Activated CD4-positive, alpha-beta T cell treated with anti-CD3 and anti-CD28 coated beads for 1 hour (primary cell): ENCODE data around the gene DAB1.

Experiments
- DNase-seq: peaks from one replicate; pipeline ENCODE4 v3.0.0-alpha.2; 2020

Gene DAB1

DNA sequence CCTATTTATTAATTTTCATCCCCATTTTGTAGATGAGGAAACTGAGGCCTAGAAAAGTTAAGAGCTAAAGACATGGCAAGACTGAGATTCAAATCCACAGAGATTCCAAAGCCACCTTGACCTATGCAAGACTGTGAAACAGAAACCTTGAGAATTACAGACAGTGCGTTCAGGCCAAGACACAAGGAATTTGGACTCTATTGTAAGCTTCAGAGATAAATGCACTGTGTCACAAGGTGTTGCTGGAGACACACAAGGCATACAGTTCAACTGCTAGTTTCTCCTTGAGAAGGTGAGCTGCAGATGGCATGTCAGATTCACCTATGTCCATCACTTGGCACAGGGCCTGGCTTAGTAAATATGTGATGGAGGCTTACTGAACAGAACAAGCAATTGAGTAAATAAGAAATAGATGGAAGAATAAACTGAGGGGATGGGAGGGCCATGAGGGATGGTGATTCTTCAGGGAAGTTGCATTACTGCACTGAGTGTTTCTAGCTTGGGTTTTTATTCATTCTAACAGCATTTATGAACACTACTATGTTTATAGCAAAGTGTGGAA lies 215.0 kb downstream of the DAB1 start:
- no peak for DNase-seq

DNA sequence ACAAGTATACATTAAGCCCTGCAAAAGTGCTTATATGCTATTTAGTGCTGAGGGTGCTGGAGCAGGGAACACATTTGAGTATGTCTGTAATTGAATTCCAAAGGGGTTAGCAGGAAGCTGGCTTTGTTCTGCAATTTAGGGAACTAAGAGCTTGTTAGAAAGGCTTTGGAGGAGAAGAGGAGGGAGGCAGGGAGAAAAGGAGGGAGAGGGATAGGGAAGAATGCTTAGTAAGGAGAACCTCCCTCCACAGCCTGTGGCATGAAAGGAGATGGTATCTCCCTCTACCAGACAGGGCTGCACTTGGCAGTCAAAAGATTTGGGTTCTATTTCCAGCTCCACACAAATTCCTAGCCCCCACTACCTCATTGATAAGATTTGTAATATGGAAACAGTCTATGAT lies 217.8 kb downstream of the DAB1 start:
- DNase-seq, result no peak

- DNase-seq, result no peak
Observed at GRCh38 chr1:57204942-57205787, 218.7 kb downstream of the DAB1 start.

- no peak for DNase-seq
Observed at GRCh38 chr1:57204091-57204490, 219.8 kb downstream of the DAB1 start.

DNA sequence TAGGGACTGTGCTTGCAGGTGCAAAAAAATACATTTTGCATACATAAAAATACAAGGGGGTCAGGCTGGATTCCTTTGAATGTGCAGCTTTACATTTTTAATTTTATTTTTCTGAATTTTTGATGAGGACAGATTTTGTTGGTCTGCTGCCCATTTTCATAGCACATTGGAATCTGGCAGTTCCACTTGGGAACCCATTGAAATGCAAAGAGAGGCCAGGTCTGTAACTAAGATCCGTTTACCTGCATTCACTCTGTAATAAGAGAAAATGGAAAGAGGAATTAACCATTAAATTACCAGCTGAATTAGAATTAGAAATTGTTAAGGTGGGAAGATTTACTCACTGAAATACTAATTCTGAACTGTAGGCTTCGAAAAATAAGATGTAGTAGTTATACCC lies 221.6 kb downstream of the DAB1 start:
- no peak for DNase-seq

GRCh38 chr1:57198912-57199311 lies 224.9 kb downstream of the DAB1 start:
- DNase-seq, result no peak

DNA sequence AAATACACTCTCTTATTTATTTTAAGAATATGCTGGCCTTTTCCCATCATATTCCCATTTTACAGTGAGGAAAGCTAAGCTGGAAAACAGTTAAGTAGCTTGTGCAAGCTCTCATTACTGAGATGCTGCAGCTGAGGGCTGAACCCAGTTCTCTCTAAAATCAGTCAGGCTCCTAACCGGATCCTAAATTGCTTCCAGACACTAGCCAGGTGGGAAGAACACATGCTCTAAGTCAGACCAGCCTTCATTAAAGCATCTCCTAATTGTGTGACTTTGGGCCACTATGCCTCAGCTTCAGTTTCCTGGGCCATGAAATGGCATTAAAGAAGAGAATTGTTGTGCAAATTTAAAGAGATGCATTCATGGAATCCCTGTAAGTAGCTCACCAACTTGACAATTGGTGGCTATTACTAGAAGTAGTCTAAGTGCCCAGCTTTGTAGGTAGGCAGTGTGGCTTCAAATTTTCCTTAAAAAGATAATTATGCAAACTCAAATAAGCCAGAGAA lies 228.4 kb downstream of the DAB1 start:
- no peak for DNase-seq

DNA sequence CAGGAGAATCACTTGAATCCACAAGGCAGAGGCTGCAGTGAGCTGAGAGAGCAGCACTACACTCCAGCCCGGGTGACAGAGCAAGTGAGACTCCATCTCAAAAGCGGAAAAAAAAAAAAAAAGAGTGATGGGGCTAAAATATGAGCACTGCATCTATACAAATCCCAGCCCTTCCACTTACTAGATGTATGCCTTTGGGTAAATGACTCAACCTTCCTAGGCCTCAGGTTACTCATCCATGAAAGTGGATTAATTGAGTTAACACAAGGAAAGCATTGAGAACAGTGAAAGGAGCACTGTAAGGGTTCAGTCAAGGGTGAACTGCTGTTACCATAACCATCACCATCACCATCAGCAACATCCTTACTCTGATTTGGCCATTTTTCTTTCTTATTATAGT lies 231.6 kb downstream of the DAB1 start:
- no peak for DNase-seq

DNA sequence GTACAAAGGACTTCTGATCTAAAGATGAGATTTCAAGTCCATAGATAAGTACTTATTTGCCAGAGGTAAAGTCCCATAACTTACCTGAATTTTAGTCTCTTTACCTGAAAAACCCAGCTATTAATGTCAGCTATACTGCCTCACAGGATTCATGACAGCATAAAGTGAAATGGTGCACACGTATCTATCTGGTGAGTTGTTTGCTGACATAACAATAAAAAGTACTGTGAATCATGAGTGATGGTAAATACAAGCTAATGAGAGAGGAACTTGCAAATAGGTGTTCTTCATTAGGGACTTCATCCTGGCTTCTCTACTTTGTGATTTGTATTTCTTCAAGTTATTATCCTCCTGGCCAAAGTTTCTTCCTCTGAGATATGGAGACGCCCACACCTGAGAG lies 233.0 kb downstream of the DAB1 start:
- no peak for DNase-seq

DNA sequence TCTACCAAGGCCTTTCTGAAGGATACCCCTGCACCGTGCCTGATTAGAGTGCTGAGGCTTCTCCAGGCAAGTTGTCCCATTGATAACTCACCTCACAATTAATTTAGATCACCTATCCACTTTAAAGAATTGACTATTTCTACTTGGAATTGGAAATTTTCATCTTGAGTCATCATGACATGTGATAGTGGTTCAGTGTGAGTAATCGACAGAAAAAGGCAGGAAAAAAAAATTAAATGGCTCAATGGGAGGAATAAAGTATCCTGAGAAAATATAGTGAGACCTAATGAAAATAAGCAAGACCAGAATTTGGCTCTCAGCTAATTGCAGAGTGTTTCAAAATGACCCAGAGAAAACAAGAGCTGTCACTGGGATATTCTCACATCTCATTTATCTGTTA lies 235.7 kb downstream of the DAB1 start:
- no peak for DNase-seq

GRCh38 chr1:57186455-57186854 lies 237.4 kb downstream of the DAB1 start:
- DNase-seq, result no peak

DNA sequence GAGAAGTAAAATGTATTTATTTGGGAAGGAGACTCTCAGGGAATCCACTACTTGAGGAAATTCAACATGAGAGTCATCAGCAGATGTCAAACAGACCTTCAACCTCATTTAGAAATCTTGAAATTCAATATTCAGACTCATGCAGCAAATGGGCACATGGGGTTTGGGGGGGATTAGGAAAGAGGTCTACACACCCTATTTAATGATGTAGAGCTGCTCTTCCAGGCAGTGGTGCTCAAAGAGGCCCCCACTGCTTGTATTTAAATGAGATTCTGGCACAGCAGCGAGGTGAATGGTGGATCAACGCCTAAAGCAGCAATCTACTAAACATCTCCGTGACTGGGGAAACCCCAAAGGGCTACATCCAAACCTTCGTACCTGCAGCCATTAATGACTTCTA lies 244.9 kb downstream of the DAB1 start:
- no peak for DNase-seq

DNA sequence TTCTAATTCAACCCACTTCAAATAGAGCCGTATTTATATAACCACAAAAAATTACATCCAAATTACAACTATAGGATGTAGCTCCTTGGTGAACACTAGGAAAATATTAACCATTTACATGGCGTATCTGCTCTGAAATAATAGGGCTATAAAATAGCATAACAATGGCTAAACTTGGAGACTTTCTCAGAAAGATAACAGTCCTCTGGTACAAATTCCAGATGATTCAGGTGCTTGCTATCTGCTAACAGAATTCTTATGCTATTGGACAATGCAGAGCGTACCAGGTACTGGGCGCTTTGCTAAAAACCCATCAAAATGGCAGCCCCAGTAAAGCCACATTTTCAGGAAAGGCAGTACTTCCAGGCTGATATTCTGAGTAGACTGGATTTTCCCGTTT lies 248.4 kb downstream of the DAB1 start:
- no peak for DNase-seq

GRCh38 chr1:57172040-57172439 lies 251.8 kb downstream of the DAB1 start:
- no peak for DNase-seq

DNA sequence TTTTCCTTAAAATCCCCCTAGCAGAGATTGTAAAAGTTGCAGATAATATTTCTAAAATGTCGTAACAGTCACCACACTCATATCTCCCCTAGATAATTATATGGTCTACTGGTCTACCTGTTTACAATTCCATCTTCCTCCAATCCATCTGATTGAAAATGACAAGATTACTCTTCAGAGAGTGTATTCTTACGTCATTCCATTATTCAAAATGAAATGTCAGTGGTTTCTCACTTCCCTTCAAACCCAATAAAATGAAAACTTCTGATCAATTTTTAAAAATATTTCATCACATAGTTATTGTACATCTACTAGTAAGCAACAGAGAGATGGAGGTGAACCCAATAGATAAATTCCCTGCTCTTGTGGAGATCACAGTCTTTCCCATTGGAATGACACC lies 255.9 kb downstream of the DAB1 start:
- DNase-seq, result no peak

GRCh38 chr1:57165546-57165945 lies 258.3 kb downstream of the DAB1 start:
- DNase-seq, result no peak

GRCh38 chr1:57164584-57164983 lies 259.3 kb downstream of the DAB1 start:
- DNase-seq, result no peak

- DNase-seq, result no peak
Observed at GRCh38 chr1:57163789-57164188, 260.1 kb downstream of the DAB1 start.

DNA sequence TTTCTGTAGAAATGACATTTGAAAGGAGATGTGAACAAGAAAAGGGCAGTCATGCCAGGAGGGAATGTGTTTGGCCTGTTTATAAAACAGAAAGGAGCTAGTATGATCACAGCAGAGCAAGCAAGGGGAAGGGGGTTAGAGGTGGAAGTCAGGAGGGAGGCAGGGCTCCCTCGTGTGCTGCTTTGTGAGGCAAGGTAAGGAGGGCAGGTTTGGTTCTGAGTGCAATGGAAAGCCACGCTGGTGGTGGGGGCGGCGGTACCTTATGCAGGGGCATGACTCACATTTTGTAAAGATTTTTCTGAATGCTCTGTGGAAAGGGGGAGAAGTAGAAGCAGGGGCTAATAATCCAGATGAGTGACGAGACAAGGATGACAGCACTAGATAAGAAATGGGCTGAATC lies 260.5 kb downstream of the DAB1 start:
- DNase-seq, result no peak

GRCh38 chr1:57162607-57163261 lies 261.1 kb downstream of the DAB1 start:
- no peak for DNase-seq

DNA sequence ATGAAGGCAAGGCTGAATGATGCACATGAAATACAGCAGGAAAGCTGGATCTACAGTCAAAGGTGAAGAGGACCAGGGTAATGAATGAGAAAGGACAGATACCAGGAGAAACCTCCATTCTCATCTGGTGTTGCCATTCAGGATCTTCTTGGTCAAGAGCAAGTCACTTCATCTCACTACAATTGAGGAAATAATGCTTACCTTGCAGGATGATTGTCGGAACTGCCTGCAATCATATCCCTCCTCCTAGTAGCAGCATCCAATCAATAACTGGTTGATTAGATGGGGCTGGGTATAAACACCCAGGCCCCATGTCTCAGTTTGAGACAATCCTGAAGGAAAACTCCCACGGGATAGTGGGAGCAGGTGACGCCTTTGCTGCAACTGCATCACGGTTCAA lies 263.3 kb downstream of the DAB1 start:
- DNase-seq, result no peak

- no peak for DNase-seq
Observed at GRCh38 chr1:57158604-57158998, 265.3 kb downstream of the DAB1 start.

- no peak for DNase-seq
Observed at GRCh38 chr1:57157818-57158603, 265.8 kb downstream of the DAB1 start.
